ENCODE results near the gene PTGER1.
A peak's percentile ranks its signal among the peaks of the same experiment; 100 is the strongest.

The PTGER1 gene

DNA sequence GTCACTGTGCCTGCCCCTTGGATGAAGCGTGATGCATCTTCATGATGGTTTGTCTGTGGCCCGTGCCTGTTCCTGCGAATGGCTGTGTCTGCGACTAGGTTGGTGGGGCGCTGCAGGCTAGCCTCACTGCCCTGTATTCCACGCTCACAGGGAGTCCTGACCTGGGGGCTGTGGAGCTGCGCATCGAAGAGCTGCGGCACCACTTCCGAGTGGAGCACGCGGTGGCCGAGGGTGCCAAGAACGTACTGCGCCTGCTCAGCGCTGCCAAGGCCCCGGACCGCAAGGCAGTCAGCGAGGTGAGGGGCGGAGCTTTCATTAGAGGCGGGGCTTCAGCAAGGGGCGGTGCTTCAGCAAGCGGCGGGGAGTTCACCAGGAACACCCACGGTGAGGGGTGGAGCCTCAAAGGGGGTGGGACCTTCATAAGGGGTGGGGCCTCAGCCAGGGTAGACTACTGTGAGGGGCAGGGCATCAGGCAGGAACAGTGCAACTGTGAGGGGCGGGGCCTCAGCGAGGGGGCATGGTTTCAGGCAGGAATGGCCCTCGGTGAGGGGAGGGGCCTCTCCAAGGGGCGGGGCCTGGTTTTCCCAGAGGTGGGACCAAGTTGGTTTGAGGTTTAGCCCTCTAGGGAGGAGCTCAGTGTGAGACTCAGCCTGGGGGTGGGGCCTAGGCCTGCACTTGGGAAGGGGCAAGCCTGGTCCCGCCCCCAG, 24.8 kb downstream of the PTGER1 start:
- no peak for TF ChIP-seq CTCF (conservative IDR thresholded peaks at IDR 0.05; ENCODE audit: low read depth)
- H3K27ac ChIP-seq: peak overlapping the region; percentile 9
- peak; percentile 79 for DNase-seq (ENCODE audit: low spot score)
- ChIA-PET CTCF (no interaction called here), POLR2A (ENCODE audit: low non-redundant PET) (no interaction called here)

- H3K27ac ChIP-seq: peak overlapping the region; percentile 9
- CTCF ChIA-PET: no interaction called here
- POLR2A ChIA-PET (ENCODE audit: low non-redundant PET): no interaction called here
- no peak for DNase-seq (ENCODE audit: low spot score)
- TF ChIP-seq CTCF (conservative IDR thresholded peaks at IDR 0.05; ENCODE audit: low read depth): no peak
Measured at GRCh38 chr19:14449321-14449720, 25.8 kb downstream of the PTGER1 start.

GRCh38 chr19:14446336-14447036, 28.7 kb downstream of the PTGER1 start:
- POLR2A ChIA-PET (ENCODE audit: low non-redundant PET): no interaction called here
- TF ChIP-seq CTCF (conservative IDR thresholded peaks at IDR 0.05; ENCODE audit: low read depth): no peak
- H3K27ac ChIP-seq: peak overlapping the region; percentile 14; the same call in 1 of the 2 replicates
- DNase-seq (ENCODE audit: low spot score): no peak
- CTCF ChIA-PET: interaction anchor here (0.6 kb wide), 2 partner anchors 15 to 33 kb away, joined by 3 to 4 read pairs; no protein-coding TSS in a partner anchor

DNA sequence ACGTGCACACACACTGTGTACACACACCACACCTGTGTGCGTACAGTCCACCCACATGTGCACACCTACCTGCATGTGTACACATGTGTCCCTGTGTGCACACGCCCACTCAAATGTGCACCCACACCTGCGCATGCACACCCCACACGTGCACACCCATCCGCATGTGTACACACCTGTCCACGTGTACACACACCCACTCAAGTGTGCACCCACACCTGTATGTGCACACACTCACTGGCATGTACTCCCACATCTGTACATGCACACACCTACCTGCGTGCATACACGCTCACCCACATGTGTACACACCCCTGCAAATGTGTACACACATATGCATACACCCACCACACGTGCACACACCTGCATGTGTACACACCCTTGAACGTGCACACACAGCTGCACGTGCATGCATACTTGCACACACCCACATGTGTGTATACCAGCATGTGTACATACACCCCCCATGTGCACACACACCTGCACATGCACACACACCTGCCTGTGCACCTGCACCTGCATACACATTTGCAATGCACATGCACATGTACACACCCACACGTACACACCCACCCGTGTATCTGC, 31.4 kb downstream of the PTGER1 start:
- no peak for TF ChIP-seq CTCF (conservative IDR thresholded peaks at IDR 0.05; ENCODE audit: low read depth)
- ChIA-PET POLR2A (ENCODE audit: low non-redundant PET) (no interaction called here), CTCF (no interaction called here)
- peak overlapping the region; percentile 16 for H3K27ac ChIP-seq
- no peak for DNase-seq (ENCODE audit: low spot score)

DNA sequence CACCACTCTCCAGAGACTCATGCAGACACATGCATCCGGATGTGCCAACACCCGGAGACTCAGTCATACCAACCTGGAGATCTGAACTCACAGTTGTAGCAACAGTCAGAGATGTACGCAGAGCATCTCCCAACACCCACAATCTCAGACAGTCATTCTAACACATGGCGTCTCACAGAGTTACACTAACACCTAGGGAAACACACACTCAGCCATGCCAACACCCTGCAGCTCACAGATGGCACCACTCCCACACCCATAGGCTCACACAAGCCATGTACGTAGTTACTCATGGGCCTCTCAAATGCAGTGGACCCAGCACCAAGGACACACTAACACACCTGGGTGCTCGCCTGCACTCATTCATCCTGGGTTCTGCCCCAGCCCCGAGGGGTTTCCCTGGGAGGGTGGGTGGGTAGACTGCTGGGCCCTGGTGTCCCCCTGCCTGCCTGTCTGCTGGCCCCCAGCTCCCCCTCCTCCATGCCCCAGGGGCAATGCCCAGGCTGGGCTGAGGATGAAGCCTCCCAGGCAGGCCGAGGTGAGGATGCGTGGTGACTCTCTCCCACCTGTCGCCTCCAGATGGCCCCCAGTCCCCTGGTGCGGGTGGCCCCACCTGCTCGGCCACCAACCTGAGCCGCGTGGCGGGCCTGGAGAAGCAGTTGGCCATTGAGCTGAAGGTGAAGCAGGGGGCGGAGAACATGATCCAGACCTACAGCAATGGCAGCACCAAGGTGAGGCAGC, 32.1 kb downstream of the PTGER1 start:
- ChIA-PET POLR2A (ENCODE audit: low non-redundant PET) (no interaction called here), CTCF (interaction anchor here (0.6 kb wide), 1 partner anchor 25 kb away, joined by 3 read pairs; no protein-coding TSS in a partner anchor)
- DNase-seq (ENCODE audit: low spot score): no peak
- TF ChIP-seq CTCF (conservative IDR thresholded peaks at IDR 0.05; ENCODE audit: low read depth): no peak
- H3K27ac ChIP-seq: peak overlapping the region; percentile 16

Measured in RWPE1 (cell line).